Aorta (tissue), 5 donors: ENCODE data around the gene BMF. TPM values are rescaled to one million over a fixed set of nuclear protein-coding genes. Genes with fewer than 3 reads are reported as not detected.
"Not testable (repeated sequence)": the region's sequence is repeated elsewhere in the genome, so short reads cannot be mapped to it uniquely, and the experiment has no call there.

ENCODE experiments used
- ATAC-seq: fragments of 200-7000 bp; cut with Tn5 transposase; one replicate; pipeline ENCODE4 v1.9.1; 2022; ENCODE audit warnings: moderate library complexity; ENCODE audit not compliant: low FRiP score
- DNase-seq, 2 donors: peaks; one replicate each; pipeline ENCODE4 v3.0.0-alpha.2; 2020
- H3K27ac ChIP-seq, 2 donors: one replicate each; pipeline ENCODE4 v1.5.1; 2013; ENCODE audit warnings: low read length in 2 of 2, mild to moderate bottlenecking in 2 of 2, moderate library complexity in 2 of 2, control low read depth in 1 of 2, inconsistent platforms in 1 of 2, low read depth in 1 of 2
- H3K27me3 ChIP-seq, 2 donors: one replicate each; pipeline ENCODE4 v1.6.1; 2013; ENCODE audit warnings: control low read depth in 1 of 2, low read length in 1 of 2, mild to moderate bottlenecking in 1 of 2, moderate library complexity in 1 of 2; ENCODE audit not compliant: insufficient read depth in 2 of 2, control insufficient read depth in 1 of 2
- H3K36me3 ChIP-seq, 2 donors: one replicate each; pipeline ENCODE4 v1.6.1; 2013; ENCODE audit warnings: control low read depth in 1 of 2, low read length in 1 of 2, mild to moderate bottlenecking in 1 of 2; ENCODE audit not compliant: insufficient read depth in 2 of 2, control insufficient read depth in 1 of 2
- H3K4me1 ChIP-seq, 2 donors: one replicate each; pipeline ENCODE4 v1.6.1; 2013; ENCODE audit warnings: low read length in 2 of 2, control low read depth in 1 of 2, mild to moderate bottlenecking in 1 of 2, moderate library complexity in 1 of 2; ENCODE audit not compliant: insufficient read depth in 2 of 2, control insufficient read depth in 1 of 2
- H3K4me3 ChIP-seq, 2 donors: one replicate each; pipeline ENCODE4 v1.5.1; 2013; ENCODE audit warnings: low read length in 2 of 2, control low read depth in 1 of 2, mild to moderate bottlenecking in 1 of 2
- H3K9me3 ChIP-seq: one replicate; pipeline ENCODE4 v1.6.1; 2013; ENCODE audit warnings: mild to moderate bottlenecking, low read length; ENCODE audit not compliant: control insufficient read depth
- WGBS, 2 donors: extraction: QIAGEN DNeasy Blood & Tissue Kit; methylation state at CpG; one replicate each; pipeline ENCODE4 v1.1.7; 2013; 5-methylcytosine and 5-hydroxymethylcytosine counted together
- intact Hi-C, 2 donors: fragments of 100-400 bp; cut with DNase I; formaldehyde crosslinking; loops; one replicate each; pipeline versions ENCODE4 v1.14.2 to v1.15.0; 2022
- polyA plus RNA-seq, 2 donors: library from polyadenylated mRNA; stranded (reverse); fragments of 200-250 nt; gene quantifications; one replicate each; pipeline ENCODE4 v1.2.3, GENCODE V29; 2013
- total RNA-seq, 2 donors: library from RNA; stranded (reverse); fragmentation: NEBNext Ultra II Directional; extraction: Animal tissue kit (Norgen Biotek cat#: 25700); gene quantifications; one replicate each; pipeline ENCODE4 v1.2.1, GENCODE V29; 2021
- donor health status: healthy with polysubstance abuse.
- donor health status: Bipolar disorder and iron deficiency.
- donor health status: DM: no; HTN: no; CAD: no.
- donor health status: DM: no; HTN: no; CAD: no.
- donor health status: DM: yes; HTN: yes; CAD: no.

The BMF gene
- total and polyA plus RNA-seq, 4 donors = 4.3 to 17.3 (median 5.8) TPM

DNA sequence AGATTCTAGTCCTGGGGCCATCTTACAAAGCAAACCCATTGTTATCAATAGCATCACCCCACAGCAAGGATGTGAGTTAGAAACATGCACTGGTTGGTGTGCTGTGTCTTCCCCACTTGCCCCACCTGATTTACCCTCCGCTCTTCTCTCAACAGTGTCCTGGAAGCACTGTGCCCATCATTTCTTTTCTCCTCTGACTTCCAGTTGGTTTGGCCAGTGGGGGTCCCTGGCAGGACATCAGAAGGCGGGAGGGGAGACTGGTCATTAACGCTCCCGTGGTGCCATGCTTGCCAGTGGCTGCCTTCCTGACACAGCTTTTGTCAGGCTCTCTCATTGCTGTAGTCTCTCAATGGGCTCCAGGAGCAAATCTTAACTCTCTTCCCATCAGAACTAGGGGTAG lies 40.7 kb upstream of the BMF start:
- no peak overlapping the region for H3K27ac ChIP-seq
- ATAC-seq (no peak), DNase-seq (no peak)
- H3K36me3 ChIP-seq = no peaks in the 10 kb centered on the region
- H3K27me3 ChIP-seq = no peaks in the 10 kb centered on the region
- intact Hi-C loops = no loop called here
- no peaks in the 10 kb centered on the region for H3K9me3 ChIP-seq
- H3K4me1 ChIP-seq = no peaks in the 10 kb centered on the region
- WGBS, 2 donors = 93 to 97% methylated on average over 4 of the region's 4 CpGs
- H3K4me3 ChIP-seq = no peak overlapping the region

DNA sequence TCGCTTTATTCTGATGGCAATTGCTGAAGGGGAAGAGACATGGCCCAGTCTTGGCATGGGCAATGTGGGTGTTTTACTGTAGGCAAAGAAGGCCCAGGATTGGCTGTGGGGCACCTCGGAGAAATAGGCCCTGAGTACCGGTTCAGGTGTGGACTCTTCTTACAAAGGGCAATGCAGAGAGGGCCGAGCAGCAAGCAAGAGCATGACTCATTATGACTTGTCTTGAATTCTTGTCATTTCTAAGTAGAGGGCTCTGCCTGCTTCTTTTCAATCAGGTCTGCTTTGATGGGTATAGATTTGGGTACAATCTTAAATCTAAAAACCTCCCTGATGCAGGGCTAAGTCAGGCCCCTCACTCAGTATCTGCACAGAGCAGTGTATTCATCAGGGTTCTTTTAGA lies 37.4 kb upstream of the BMF start:
- no peak for ATAC-seq
- Histone ChIP-seq H3K4me3 (no peak overlapping the region), H3K27me3 (no peaks in the 10 kb centered on the region), H3K27ac (no peak overlapping the region), H3K9me3 (no peaks in the 10 kb centered on the region), H3K36me3 (no peaks in the 10 kb centered on the region), H3K4me1 (no peaks in the 10 kb centered on the region)
- intact Hi-C loops = no loop called here
- WGBS, 2 donors = 88 to 92% methylated on average over 4 of the region's 4 CpGs
- no peak for DNase-seq

DNA sequence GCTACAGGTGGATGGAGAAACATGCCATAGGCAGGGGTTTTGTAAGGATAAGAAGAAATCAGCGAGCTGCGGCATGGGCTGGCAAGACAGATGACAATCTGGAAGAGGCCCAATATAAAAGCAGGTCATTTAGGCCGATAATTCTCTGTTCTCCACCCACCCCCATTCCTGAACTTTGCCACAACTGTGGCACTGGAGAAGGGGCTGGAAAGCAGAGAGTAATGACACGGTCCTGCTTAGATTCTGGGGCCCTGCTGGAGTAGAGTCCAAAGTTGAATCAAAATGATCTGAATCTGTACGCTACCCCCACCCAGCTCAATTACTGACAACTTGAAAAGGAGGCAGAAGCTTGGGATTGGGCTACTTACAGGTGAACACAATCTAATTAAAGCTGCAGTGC lies 33.7 kb upstream of the BMF start:
- Histone ChIP-seq H3K27me3 (no peaks in the 10 kb centered on the region), H3K27ac (no peak overlapping the region), H3K36me3 (no peaks in the 10 kb centered on the region), H3K4me3 (no peak overlapping the region), H3K4me1 (no peaks in the 10 kb centered on the region), H3K9me3 (no peaks in the 10 kb centered on the region)
- no peak for DNase-seq
- ATAC-seq = no peak
- intact Hi-C loops = no loop called here
- 84 to 88% methylated on average over 5 of the region's 5 CpGs for WGBS, 2 donors

DNA sequence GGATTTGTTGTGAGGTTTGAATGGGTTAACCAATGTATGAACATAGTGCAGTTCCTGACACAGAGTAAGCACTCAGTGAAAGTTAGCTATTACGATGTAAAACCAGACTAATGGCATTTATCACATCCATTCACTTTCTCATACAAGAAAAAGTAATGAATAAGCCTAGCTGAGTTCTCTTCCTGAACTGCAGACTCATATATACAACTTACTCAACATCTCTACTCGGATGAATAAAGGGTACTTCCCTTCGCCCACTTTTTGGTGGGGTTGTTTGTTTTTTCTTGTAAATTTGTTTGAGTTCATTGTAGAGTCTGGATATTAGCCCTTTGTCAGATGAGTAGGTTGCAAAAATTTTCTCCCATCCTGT lies 29.5 kb upstream of the BMF start:
- H3K4me1 ChIP-seq, H3K27ac ChIP-seq, DNase-seq, H3K4me3 ChIP-seq, H3K36me3 ChIP-seq, H3K9me3 ChIP-seq, intact Hi-C loops, ATAC-seq, H3K27me3 ChIP-seq: not testable (repeated sequence)
- WGBS, 2 donors = 57 to 72% methylated on average over 3 of the region's 3 CpGs

DNA sequence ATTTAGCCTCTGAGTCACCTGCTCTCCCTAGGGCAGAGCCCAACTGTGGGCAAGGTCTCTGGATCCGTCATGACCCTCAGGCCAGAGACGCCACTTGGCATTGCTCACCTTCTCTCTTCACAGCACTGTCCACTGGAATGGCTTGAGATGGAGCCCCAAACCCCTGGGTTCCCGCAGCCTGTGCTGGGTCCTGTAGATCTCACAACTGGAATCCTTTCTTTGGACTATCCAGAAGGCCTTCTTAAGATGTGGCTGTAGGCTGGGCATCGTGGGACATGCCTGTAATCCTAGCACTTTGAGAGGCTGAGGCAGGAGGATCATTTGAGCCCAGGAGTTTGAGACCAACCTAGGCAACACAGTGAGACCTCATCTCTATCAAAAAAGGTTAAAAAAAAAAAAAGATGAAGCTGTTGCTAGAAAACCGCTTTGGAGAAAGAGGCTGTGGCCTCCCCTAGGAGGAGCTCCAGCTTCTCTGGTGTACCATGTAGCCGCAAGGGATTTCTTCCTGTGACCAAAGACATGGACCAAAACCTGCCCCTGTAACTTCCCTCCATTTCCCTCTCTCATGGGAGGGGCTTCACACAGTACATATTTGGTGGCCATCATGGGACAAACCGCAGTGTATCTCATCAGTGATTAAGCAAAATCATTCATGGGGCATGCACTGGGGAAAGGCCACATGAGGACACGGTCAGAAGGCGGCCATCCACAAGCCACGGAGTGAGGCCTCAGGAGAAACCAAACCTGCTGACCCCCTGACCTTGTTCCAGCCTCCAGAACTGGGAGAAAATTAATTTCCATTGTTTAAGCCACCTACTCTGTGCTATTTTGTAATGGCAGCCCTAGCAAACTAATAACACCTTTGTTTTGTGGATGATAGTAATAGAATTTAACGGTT lies 28.9 kb upstream of the BMF start:
- Histone ChIP-seq H3K9me3 (no peaks in the 10 kb centered on the region), H3K4me1 (no peaks in the 10 kb centered on the region), H3K4me3 (no peak overlapping the region), H3K27ac (no peak overlapping the region), H3K27me3 (no peaks in the 10 kb centered on the region), H3K36me3 (no peaks in the 10 kb centered on the region)
- no peak for DNase-seq
- no peak for ATAC-seq
- 92 to 96% methylated on average over 11 of the region's 11 CpGs for WGBS, 2 donors
- intact Hi-C loops = no loop called here

DNA sequence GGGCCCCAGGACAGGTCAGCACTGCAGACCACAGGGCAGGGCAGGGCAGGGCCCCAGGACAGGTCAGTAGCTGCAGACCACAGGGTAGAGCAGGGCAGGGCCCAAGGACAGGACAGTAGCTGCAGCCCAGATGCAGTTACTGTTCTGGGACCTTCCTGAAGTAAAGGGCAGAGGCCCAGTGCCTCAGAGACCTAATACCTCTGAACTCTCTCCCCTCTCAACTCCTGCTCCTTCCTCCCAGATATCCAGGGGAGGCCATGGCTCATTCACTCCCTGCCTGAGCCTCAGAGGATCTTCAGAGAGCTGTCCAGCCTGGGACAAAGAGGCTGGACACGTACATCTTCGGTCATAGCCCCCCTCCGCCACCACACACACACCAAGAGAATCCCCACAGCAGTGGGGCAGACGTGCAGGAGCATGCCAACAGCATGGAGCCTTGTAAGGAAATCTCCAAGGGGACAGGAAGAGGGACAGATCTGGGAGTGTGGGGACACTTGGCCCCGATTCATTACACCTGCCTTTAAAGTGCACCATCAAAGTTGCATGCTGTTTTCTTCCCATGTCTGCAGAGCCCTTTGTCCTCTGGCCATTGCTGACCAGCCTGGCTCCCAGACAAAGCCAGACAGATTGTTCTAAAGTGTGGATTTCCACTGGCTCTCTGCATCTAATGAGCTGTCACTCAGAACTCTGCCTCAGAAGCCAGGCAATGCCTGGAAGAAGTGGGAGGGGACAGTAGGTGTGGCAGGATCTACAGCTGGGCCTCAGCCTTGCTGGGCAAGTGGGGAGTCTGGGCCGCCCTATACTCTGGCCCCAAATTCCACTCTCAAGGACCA lies 28.0 kb upstream of the BMF start:
- WGBS, 2 donors = 91 to 92% methylated on average over 6 of the region's 6 CpGs
- ATAC-seq (no peak), DNase-seq (no peak)
- H3K4me1 ChIP-seq = no peaks in the 10 kb centered on the region
- no peaks in the 10 kb centered on the region for H3K36me3 ChIP-seq
- no peaks in the 10 kb centered on the region for H3K27me3 ChIP-seq
- no peak overlapping the region for H3K27ac ChIP-seq
- intact Hi-C loops = no loop called here
- no peaks in the 10 kb centered on the region for H3K9me3 ChIP-seq
- H3K4me3 ChIP-seq = no peak overlapping the region

DNA sequence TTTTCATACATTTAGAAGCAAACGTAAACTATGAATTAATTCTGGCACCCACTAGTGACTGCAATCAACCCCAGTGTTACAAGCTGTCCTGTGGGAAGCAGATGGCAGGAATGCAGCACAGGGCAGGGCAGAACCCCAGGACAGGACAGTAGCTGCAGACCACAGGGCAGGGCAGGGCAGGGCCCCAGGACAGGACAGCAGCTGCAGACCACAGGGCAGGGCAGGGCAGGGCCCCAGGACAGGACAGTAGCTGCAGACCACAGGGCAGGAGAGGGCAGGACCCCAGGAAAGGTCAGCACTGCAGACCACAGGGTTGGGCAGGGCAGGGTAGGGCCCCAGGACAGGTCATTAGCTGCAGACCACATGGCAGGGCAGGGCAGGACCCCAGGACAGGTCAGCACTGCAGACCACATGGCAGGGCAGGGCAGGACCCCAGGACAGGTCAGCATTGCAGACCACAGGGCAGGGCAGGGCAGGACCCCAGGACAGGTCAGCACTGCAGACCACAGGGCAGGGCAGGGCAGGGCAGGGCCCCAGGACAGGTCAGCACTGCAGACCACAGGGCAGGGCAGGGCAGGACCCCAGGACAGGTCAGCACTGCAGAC lies 27.3 kb upstream of the BMF start:
- WGBS, 2 donors = 70 to 79% methylated on average over 1 of the region's 1 CpG
- H3K36me3 ChIP-seq, H3K4me1 ChIP-seq, H3K4me3 ChIP-seq, ATAC-seq, H3K27me3 ChIP-seq, intact Hi-C loops, H3K27ac ChIP-seq, DNase-seq, H3K9me3 ChIP-seq: not testable (repeated sequence)

DNA sequence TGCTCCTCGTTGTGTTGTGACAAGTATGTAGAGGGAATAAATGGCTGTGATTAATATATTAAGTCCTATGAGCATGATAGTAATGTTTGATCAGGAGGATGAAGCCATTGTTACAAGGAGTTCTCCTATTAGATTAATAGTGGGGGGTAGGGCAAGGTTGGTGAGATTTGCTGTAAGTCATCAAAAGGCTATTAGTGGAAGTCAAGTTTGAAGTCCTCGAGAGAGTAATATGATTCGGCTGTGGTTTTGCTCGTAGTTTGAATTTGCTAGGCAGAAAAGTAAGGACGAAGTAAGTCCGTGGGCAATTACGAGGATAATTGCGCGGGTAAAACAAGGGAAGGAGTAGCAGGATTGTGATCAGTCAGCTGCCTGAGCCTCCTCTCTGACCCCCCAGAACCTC lies 26.2 kb upstream of the BMF start:
- Histone ChIP-seq H3K27me3 (no peaks in the 10 kb centered on the region), H3K36me3 (no peaks in the 10 kb centered on the region), H3K4me1 (no peaks in the 10 kb centered on the region), H3K27ac (no peak overlapping the region), H3K9me3 (no peaks in the 10 kb centered on the region), H3K4me3 (no peak overlapping the region)
- ATAC-seq (no peak), DNase-seq (no peak)
- intact Hi-C loops = no loop called here
- WGBS, 2 donors = 74 to 76% methylated on average over 9 of the region's 9 CpGs
